ENCODE measurements around the gene NEDD9. TPM values are rescaled to one million over a fixed set of nuclear protein-coding genes. Genes with fewer than 3 reads are reported as not detected.

Gene NEDD9
- total RNA-seq, 1 donor from 2014 or later = 10.3 TPM

GRCh38 chr6:11231108-11231463 is 1.4 kb downstream of the NEDD9 start:
- Mint-ChIP-seq H3K9me3 (ENCODE audit: unreplicated experiment) (no peaks in the 10 kb centered on the region), H3K4me3 (ENCODE audit: unreplicated experiment) (peak overlapping the region; percentile 80), H3K27ac (ENCODE audit: unreplicated experiment) (peak overlapping the region; percentile 98), H3K27me3 (ENCODE audit: unreplicated experiment) (no peaks in the 10 kb centered on the region), H3K4me1 (ENCODE audit: unreplicated experiment) (peaks cover 52% of the 10 kb centered on the region), H3K36me3 (ENCODE audit: unreplicated experiment) (no peaks in the 10 kb centered on the region)
- DNase-seq (ENCODE audit: extremely low spot score, unreplicated experiment) = no peak
- no peak for TF ChIP-seq CTCF (IDR thresholded peaks at IDR 0.05)

GRCh38 chr6:11230158-11231107 is 2.0 kb downstream of the NEDD9 start:
- Mint-ChIP-seq H3K27me3 (ENCODE audit: unreplicated experiment) (no peaks in the 10 kb centered on the region), H3K4me1 (ENCODE audit: unreplicated experiment) (peaks cover 54% of the 10 kb centered on the region), H3K4me3 (ENCODE audit: unreplicated experiment) (peak overlapping the region; percentile 80), H3K27ac (ENCODE audit: unreplicated experiment) (peak overlapping the region; percentile 98), H3K36me3 (ENCODE audit: unreplicated experiment) (no peaks in the 10 kb centered on the region), H3K9me3 (ENCODE audit: unreplicated experiment) (no peaks in the 10 kb centered on the region)
- TF ChIP-seq CTCF (IDR thresholded peaks at IDR 0.05) = no peak
- no peak for DNase-seq (ENCODE audit: extremely low spot score, unreplicated experiment)

GRCh38 chr6:11229655-11230046 is 2.8 kb downstream of the NEDD9 start:
- no peaks in the 10 kb centered on the region for H3K27me3 Mint-ChIP-seq (ENCODE audit: unreplicated experiment)
- no peaks in the 10 kb centered on the region for H3K9me3 Mint-ChIP-seq (ENCODE audit: unreplicated experiment)
- H3K4me1 Mint-ChIP-seq (ENCODE audit: unreplicated experiment) = peaks cover 60% of the 10 kb centered on the region
- no peaks in the 10 kb centered on the region for H3K36me3 Mint-ChIP-seq (ENCODE audit: unreplicated experiment)
- peak overlapping the region; percentile 80 for H3K4me3 Mint-ChIP-seq (ENCODE audit: unreplicated experiment)
- DNase-seq (ENCODE audit: extremely low spot score, unreplicated experiment) = no peak
- TF ChIP-seq CTCF (IDR thresholded peaks at IDR 0.05) = no peak
- H3K27ac Mint-ChIP-seq (ENCODE audit: unreplicated experiment) = peak overlapping the region; percentile 98

GRCh38 chr6:11228935-11229654 is 3.4 kb downstream of the NEDD9 start:
- H3K36me3 Mint-ChIP-seq (ENCODE audit: unreplicated experiment) = no peaks in the 10 kb centered on the region
- no peak for TF ChIP-seq CTCF (IDR thresholded peaks at IDR 0.05)
- peak overlapping the region; percentile 98 for H3K27ac Mint-ChIP-seq (ENCODE audit: unreplicated experiment)
- no peak for DNase-seq (ENCODE audit: extremely low spot score, unreplicated experiment)
- H3K27me3 Mint-ChIP-seq (ENCODE audit: unreplicated experiment) = no peaks in the 10 kb centered on the region
- peaks cover 66% of the 10 kb centered on the region for H3K4me1 Mint-ChIP-seq (ENCODE audit: unreplicated experiment)
- H3K4me3 Mint-ChIP-seq (ENCODE audit: unreplicated experiment) = peak overlapping the region; percentile 80
- H3K9me3 Mint-ChIP-seq (ENCODE audit: unreplicated experiment) = no peaks in the 10 kb centered on the region

- Mint-ChIP-seq H3K4me1 (ENCODE audit: unreplicated experiment) (peaks cover 63% of the 10 kb centered on the region), H3K9me3 (ENCODE audit: unreplicated experiment) (no peaks in the 10 kb centered on the region), H3K27me3 (ENCODE audit: unreplicated experiment) (no peaks in the 10 kb centered on the region), H3K27ac (ENCODE audit: unreplicated experiment) (no peak overlapping the region), H3K4me3 (ENCODE audit: unreplicated experiment) (peak overlapping the region; percentile 17), H3K36me3 (ENCODE audit: unreplicated experiment) (no peaks in the 10 kb centered on the region)
- DNase-seq (ENCODE audit: extremely low spot score, unreplicated experiment) = no peak
- TF ChIP-seq CTCF (IDR thresholded peaks at IDR 0.05) = no peak
Measured at GRCh38 chr6:11227698-11228097, 4.8 kb downstream of the NEDD9 start.

Measured in osteocyte (in vitro differentiated cells).